RPMI7951 (cell line): ENCODE results near the gene MTCH1. TPM values are rescaled to one million over a fixed set of nuclear protein-coding genes. Genes with fewer than 3 reads are reported as not detected.

Experiments used
- DNase-seq: peaks from one replicate; pipeline ENCODE4 v3.0.0-alpha.2; 2012; ENCODE audit warnings: low read depth
- total RNA-seq: library from RNA; depleted of rRNA; stranded (reverse); fragments of >200 nt; shearing (Covaris generic); gene quantifications from 2 replicates; pipeline ENCODE4 v1.2.3, GENCODE V29; 2014

Gene MTCH1
- total RNA-seq, 1 experiment from 2014 or later: 226 TPM

- no peak for DNase-seq
Observed at GRCh38 chr6:36970892-36971842, 14.8 kb downstream of the MTCH1 start.

- no peak for DNase-seq
Observed at GRCh38 chr6:36969988-36970891, 15.8 kb downstream of the MTCH1 start.

GRCh38 chr6:36969240-36969691 is 16.7 kb downstream of the MTCH1 start:
- DNase-seq: no peak

- DNase-seq: no peak
Observed at GRCh38 chr6:36968266-36968977, 17.6 kb downstream of the MTCH1 start.

- no peak for DNase-seq
Observed at GRCh38 chr6:36967757-36968156, 18.2 kb downstream of the MTCH1 start.

GRCh38 chr6:36967301-36967700 is 18.7 kb downstream of the MTCH1 start:
- no peak for DNase-seq

GRCh38 chr6:36964908-36965307 is 21.1 kb downstream of the MTCH1 start:
- no peak for DNase-seq

- no peak for DNase-seq
Observed at GRCh38 chr6:36964349-36964748, 21.6 kb downstream of the MTCH1 start.

- no peak for DNase-seq
Observed at GRCh38 chr6:36963451-36964290, 22.3 kb downstream of the MTCH1 start.

- DNase-seq: peak; percentile 18
Observed at GRCh38 chr6:36962874-36963273, 23.1 kb downstream of the MTCH1 start.

GRCh38 chr6:36961441-36962435 is 24.3 kb downstream of the MTCH1 start:
- no peak for DNase-seq

GRCh38 chr6:36959555-36960250 is 26.3 kb downstream of the MTCH1 start:
- no peak for DNase-seq

- DNase-seq: no peak
Observed at GRCh38 chr6:36958775-36959554, 27.0 kb downstream of the MTCH1 start.

- DNase-seq: no peak
Observed at GRCh38 chr6:36957773-36958271, 28.2 kb downstream of the MTCH1 start.

GRCh38 chr6:36956446-36956820 is 29.6 kb downstream of the MTCH1 start:
- DNase-seq: no peak

GRCh38 chr6:36955671-36956445 is 30.1 kb downstream of the MTCH1 start:
- peak; percentile 34 for DNase-seq

- no peak for DNase-seq
Observed at GRCh38 chr6:36955136-36955535, 30.9 kb downstream of the MTCH1 start.
